Activated CD4-positive, CD25-positive, alpha-beta regulatory T cell treated with anti-CD3 and anti-CD28 coated beads, Interleukin-2, amount 50 U/mL, for 16 hours (primary cell): Measurements from ENCODE around the gene OR51E2.
"Not testable (repeated sequence)": the region's sequence is repeated elsewhere in the genome, so short reads cannot be mapped to it uniquely, and the experiment has no call there.

ENCODE experiments used
- DNase-seq: peaks from one replicate; pipeline ENCODE4 v3.0.0-alpha.2; 2020; ENCODE audit warnings: low read depth, low spot score

The OR51E2 gene

GRCh38 chr11:4697585-4697984, at the start of gene OR51E2:
OR51E2 (minus strand) TSS chr11:4697853; CDS start chr11:4682711, 15,142 bp downstream.
- no peak for DNase-seq

GRCh38 chr11:4740735-4741134, 43.1 kb upstream of the OR51E2 start:
- DNase-seq = no peak

GRCh38 chr11:4727171-4727570, 29.5 kb upstream of the OR51E2 start:
- DNase-seq = no peak

- DNase-seq = not testable (repeated sequence)
Measured at GRCh38 chr11:4722616-4723534, 25.2 kb upstream of the OR51E2 start.

- no peak for DNase-seq
Measured at GRCh38 chr11:4714300-4714699, 16.6 kb upstream of the OR51E2 start.

- no peak for DNase-seq
Measured at GRCh38 chr11:4713241-4713640, 15.6 kb upstream of the OR51E2 start.

- DNase-seq = no peak
Measured at GRCh38 chr11:4704790-4705334, 7.2 kb upstream of the OR51E2 start.

GRCh38 chr11:4704054-4704789, 6.6 kb upstream of the OR51E2 start, which contains the start of gene MMP26:
MMP26 (plus strand) TSS chr11:4704784.
- DNase-seq = no peak

GRCh38 chr11:4700436-4700820, 2.8 kb upstream of the OR51E2 start:
- DNase-seq = no peak

GRCh38 chr11:4699697-4700435, 2.2 kb upstream of the OR51E2 start:
- no peak for DNase-seq

- DNase-seq = no peak
Measured at GRCh38 chr11:4695442-4695841, 2.2 kb downstream of the OR51E2 start.

GRCh38 chr11:4684631-4685285, 12.9 kb downstream of the OR51E2 start:
- no peak for DNase-seq

GRCh38 chr11:4682623-4683419, 14.8 kb downstream of the OR51E2 start:
- no peak for DNase-seq

GRCh38 chr11:4680341-4680740, 17.3 kb downstream of the OR51E2 start:
- DNase-seq = no peak

GRCh38 chr11:4677948-4678347, 19.7 kb downstream of the OR51E2 start:
- no peak for DNase-seq

GRCh38 chr11:4673781-4674180, 23.9 kb downstream of the OR51E2 start:
- DNase-seq = no peak

GRCh38 chr11:4672470-4672869, 25.2 kb downstream of the OR51E2 start:
- DNase-seq = no peak

GRCh38 chr11:4671741-4672140, 25.9 kb downstream of the OR51E2 start:
- no peak for DNase-seq

GRCh38 chr11:4665424-4665823, 32.2 kb downstream of the OR51E2 start:
- DNase-seq = no peak

- DNase-seq = no peak
Measured at GRCh38 chr11:4664786-4665185, 32.9 kb downstream of the OR51E2 start.
